Measurements from ENCODE around the gene CHRDL2. TPM values are rescaled to one million over a fixed set of nuclear protein-coding genes. Genes with fewer than 3 reads are reported as not detected.
"Not testable (repeated sequence)": the region's sequence is repeated elsewhere in the genome, so short reads cannot be mapped to it uniquely, and the experiment has no call there.

CHRDL2 gene
- polyA plus RNA-seq, 1 donor = 2.1 TPM

GRCh38 chr11:74669211-74670160, 61.7 kb downstream of the CHRDL2 start:
- no peak for DNase-seq

- DNase-seq = no peak
Observed at GRCh38 chr11:74663315-74663714, 67.9 kb downstream of the CHRDL2 start.

GRCh38 chr11:74662487-74663103, 68.6 kb downstream of the CHRDL2 start:
- no peak for DNase-seq

- not testable (repeated sequence) for DNase-seq
Observed at GRCh38 chr11:74659124-74659523, 72.1 kb downstream of the CHRDL2 start.

GRCh38 chr11:74654976-74655375, 76.2 kb downstream of the CHRDL2 start:
- DNase-seq = no peak

GRCh38 chr11:74650498-74650897, 80.7 kb downstream of the CHRDL2 start:
- peak; percentile 61 for DNase-seq

GRCh38 chr11:74648894-74649293, 82.3 kb downstream of the CHRDL2 start:
- DNase-seq = no peak

GRCh38 chr11:74647831-74648230, 83.4 kb downstream of the CHRDL2 start:
- DNase-seq = no peak

- DNase-seq = no peak
Observed at GRCh38 chr11:74647404-74647803, 83.8 kb downstream of the CHRDL2 start.

- DNase-seq = no peak
Observed at GRCh38 chr11:74646954-74647353, 84.3 kb downstream of the CHRDL2 start.

Other genes with a start within 250 kb of the CHRDL2 start
- 3.1 TPM for gene LIPT2, start 237.7 kb downstream of the CHRDL2 start, polyA plus RNA-seq (ENCODE audit: insufficient read length)
- gene POLD3, start 138.8 kb downstream of the CHRDL2 start, polyA plus RNA-seq (ENCODE audit: insufficient read length) = 13.6 TPM
- 15.5 TPM for gene RNF169, start 17.4 kb upstream of the CHRDL2 start, polyA plus RNA-seq (ENCODE audit: insufficient read length)
- 5.6 TPM for gene XRRA1, start 217.7 kb upstream of the CHRDL2 start, polyA plus RNA-seq (ENCODE audit: insufficient read length)
- gene SPCS2, start 217.8 kb upstream of the CHRDL2 start, polyA plus RNA-seq (ENCODE audit: insufficient read length) = 82.8 TPM

Measured in hindlimb muscle (tissue), 1 donor.